ES-I3 (cell line): ENCODE data around the gene KRT6C.

ENCODE experiments used
- H3K36me3 ChIP-seq: 2 replicates; pipeline ENCODE4 v1.6.1; 2013; ENCODE audit warnings: mild to moderate bottlenecking, low read length, control low read depth, moderate library complexity; ENCODE audit not compliant: insufficient read depth
- H3K4me1 ChIP-seq: 2 replicates; pipeline ENCODE4 v1.6.1; 2013; ENCODE audit warnings: mild to moderate bottlenecking, control low read depth, low read length; ENCODE audit not compliant: insufficient read depth
- H3K9ac ChIP-seq: 2 replicates; pipeline ENCODE4 v1.6.1; 2013; ENCODE audit warnings: low read depth, mild to moderate bottlenecking, low read length, moderate library complexity
- H3K9me3 ChIP-seq: 2 replicates; pipeline ENCODE4 v1.6.1; 2013; ENCODE audit warnings: mild to moderate bottlenecking, low read length, moderate library complexity; ENCODE audit not compliant: control insufficient read depth, insufficient read depth

The KRT6C gene

DNA sequence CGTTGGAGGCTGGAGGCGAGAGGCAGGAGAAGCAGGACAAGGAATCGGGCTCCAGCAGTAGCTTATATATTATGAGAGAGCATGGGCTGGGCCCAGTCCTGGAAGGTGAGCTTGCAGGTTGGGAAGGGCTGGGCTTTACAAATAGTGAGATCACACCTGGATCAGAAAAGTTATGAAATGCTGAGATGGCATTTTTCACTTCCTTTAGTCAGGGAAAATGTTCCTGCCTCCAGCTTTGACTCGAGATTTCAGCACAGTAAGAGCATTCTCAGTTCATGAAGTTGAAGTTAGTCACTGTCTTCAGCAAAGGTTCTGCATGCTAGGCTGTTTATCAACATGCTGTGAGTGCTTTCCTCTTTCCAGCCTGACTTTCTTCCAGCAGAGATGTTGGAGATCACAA lies at the start of gene KRT6C:
KRT6C (minus strand) TSS at position 38 of the 400 bp plus-strand sequence. CDS start 68 bp downstream, outside the sequence.
- Histone ChIP-seq H3K9ac (no peak within 1 kb of the TSS), H3K9me3 (peaks cover 5% of the 10 kb centered on the region; the same call in 1 of the 2 replicates), H3K36me3 (no peaks in the 10 kb centered on the region), H3K4me1 (no peaks in the 10 kb centered on the region)

DNA sequence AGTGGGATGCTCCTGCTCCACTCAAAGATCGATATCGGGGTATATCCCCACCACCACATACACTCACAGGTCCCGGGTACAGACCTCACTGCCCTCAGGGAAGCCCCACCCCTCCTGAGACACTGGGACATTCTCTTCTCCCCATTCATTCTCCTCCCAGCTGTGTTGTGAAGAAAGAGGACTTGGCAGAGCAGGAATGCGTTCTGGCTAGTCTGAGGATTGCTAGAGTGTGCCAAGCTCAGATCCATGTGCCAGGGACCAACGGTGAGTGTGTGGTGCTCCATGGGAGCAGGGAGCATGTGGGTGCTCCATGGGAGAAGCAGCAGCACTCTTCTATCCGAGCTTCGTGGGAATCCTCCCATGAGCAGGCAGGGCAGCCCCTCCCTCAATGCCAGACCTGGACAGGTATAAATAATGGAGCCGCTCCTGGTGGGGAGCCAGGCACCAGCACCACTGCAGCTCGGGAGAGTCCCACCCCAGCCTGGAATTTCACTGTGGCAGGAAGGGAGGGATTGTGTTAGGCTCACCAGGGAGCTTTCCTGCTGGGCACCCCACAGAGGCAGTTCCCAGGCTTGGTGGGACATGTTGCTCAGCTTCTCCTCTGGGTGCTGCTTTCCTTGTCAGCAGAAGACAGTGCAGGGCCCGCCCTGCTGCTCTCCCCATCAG lies 48.9 kb upstream of the KRT6C start:
- Histone ChIP-seq H3K4me1 (peaks cover 8% of the 10 kb centered on the region; the same call in 1 of the 2 replicates), H3K9ac (no peak overlapping the region), H3K9me3 (no peaks in the 10 kb centered on the region), H3K36me3 (no peaks in the 10 kb centered on the region)

DNA sequence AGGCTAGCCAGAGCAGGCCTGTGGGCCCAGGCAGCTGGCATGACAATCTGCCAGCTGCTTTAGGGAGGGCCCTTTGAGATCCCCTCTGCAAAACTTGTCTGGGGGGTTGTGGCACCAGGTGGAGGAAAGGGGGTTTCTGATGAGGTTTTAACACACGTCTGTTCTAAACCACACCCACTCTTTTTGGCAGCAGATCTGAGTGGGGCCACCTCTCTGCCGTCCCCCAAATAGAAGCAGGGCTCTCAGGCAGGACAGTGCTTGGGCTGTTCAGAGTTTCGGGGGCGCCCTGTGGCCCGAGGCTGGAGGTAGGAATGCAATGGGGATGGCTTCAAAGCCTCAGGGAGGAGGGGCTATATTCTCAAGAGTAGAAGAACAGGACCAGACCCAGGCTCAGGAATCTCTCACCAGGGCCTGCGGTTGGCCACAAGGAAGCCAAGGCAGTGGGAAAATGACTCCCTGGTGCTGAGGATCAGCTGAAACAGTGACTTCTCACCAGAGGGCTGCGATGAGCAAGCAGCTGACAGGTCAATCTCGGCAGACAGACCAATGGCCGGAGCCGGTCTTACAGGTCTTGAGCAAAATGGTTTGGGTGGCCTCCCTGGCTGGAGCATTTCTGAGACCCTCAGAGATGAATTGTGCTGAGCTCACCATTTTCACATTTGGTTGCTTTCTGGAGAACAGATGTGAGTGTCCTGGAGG lies 48.1 kb upstream of the KRT6C start:
- no peaks in the 10 kb centered on the region for H3K36me3 ChIP-seq
- no peak overlapping the region for H3K9ac ChIP-seq
- H3K9me3 ChIP-seq, result no peaks in the 10 kb centered on the region
- H3K4me1 ChIP-seq, result peaks cover 8% of the 10 kb centered on the region; the same call in 1 of the 2 replicates

DNA sequence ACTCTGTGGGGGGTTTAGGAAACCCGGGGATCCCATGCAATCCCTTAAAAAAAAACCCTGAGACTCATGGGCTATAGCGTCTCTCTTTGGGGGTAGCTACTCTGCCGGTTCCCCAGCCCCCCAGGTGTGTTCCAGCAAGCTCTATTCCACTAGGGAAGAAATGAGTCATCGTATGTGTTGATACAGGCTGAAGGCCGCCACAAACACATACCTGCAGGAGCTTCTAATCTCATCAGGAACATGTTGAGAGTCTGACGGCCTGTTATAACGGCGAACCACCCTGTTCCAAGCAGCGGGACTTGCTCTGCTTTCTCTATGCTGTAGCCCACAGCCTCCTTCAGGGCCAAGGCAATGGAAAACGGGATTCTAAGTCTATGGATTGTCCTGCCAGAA lies 47.6 kb upstream of the KRT6C start:
- Histone ChIP-seq H3K9me3 (no peaks in the 10 kb centered on the region), H3K4me1 (peaks cover 8% of the 10 kb centered on the region; the same call in 1 of the 2 replicates), H3K9ac (no peak overlapping the region), H3K36me3 (no peaks in the 10 kb centered on the region)

DNA sequence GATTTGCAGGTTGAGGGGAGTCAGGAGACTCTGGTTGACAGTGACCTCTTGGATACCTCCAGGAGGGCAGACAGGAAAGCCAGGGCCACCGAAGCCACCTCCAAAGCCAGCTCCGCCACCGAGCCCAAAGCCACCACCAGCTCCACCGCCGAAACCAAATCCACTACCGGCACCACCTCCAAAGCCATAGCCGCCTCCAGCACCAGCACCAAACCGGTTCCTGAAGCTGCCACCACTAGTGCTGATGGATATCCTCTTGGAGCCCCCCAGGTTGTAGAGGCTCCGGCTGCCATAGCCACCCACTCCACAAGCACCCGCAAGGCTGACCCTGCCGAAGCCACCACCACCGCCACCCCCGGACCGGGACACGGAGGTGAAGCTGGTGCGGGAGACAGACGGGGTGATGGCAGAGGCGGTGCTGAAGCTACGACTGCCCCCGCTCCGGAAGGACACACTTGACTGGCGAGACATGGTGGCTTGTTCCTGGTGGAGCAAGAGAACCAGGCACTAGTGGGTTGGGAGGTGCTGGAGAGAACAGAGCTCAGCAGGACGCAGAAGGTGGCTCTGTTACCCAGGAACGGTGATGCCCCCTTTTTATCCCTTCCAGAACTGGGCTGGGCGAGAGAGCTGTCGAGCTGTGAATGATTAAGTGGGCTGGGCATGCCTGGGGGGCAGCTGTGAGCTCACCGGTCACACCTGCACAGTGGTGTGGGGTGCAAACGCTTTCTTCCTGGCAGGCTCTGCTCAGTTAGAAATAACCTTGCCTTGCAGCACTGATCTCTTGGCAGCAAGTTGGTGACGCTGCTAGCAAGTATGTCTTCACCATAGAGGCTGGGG lies 46.4 kb upstream of the KRT6C start, which contains the start of gene KRT5:
KRT5 (minus strand) TSS at position 569 of the 837 bp plus-strand sequence; CDS start at position 471, 98 bp downstream.
- Histone ChIP-seq H3K36me3 (no peaks in the 10 kb centered on the region), H3K4me1 (peaks cover 8% of the 10 kb centered on the region; the same call in 1 of the 2 replicates), H3K9ac (no peak within 1 kb of the TSS), H3K9me3 (no peaks in the 10 kb centered on the region)

DNA sequence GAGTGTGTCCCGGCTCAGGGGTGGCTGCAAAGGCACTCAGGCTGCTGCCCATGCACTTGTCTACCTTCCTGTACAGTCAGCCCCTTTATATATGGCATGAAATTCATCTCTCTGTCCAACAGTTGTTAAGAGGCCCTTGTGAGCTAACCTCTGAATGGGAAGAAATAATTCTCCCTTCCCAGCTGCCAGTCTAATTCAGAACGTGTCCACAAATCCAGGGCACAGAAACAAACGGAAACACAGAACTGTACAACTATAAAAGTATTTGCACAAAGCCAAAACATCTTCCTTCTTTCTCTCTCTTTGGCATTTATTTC lies 45.7 kb upstream of the KRT6C start:
- H3K4me1 ChIP-seq, result peaks cover 8% of the 10 kb centered on the region; the same call in 1 of the 2 replicates
- H3K9ac ChIP-seq, result no peak overlapping the region
- H3K36me3 ChIP-seq, result no peaks in the 10 kb centered on the region
- no peaks in the 10 kb centered on the region for H3K9me3 ChIP-seq

DNA sequence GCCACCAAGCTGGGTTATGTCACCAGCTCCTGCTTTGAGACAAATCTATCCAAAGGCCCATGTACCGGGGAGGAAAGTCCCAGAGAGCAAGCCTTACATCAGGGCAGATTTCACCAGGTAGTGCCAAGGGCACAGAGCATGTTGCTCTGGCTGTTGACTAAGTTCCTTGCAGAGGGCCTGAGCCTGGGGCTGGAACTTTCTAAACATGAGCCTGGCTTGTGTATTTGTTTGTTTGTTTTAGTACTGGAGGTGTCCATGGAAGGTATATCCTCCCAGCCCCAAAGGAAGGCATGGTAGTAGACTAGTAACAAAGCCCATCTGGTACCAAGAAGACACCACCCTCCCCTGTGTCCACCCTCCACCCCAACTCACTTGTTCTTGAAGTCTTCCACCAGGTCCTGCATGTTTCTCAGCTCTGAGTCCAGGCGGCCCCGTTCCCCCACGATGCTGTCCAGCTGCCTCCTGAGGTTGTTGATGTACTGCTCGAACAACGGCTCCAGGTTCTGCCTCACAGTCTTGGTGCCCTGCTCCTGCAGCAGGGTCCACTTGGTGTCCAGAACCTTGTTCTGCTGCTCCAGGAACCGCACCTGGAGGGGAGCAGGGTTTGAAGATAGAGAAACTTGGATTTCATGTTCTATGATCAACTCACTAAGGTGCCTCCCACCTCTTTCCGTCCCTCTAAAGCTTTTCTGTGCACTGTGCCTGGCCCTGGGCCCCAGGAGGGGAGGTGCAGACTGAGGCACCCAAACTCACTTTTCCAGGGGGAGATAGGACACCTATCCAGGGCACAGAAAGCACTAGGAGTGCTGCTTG lies 45.2 kb upstream of the KRT6C start:
- H3K9ac ChIP-seq, result no peak overlapping the region
- H3K4me1 ChIP-seq, result peaks cover 8% of the 10 kb centered on the region; the same call in 1 of the 2 replicates
- no peaks in the 10 kb centered on the region for H3K36me3 ChIP-seq
- H3K9me3 ChIP-seq, result no peaks in the 10 kb centered on the region

DNA sequence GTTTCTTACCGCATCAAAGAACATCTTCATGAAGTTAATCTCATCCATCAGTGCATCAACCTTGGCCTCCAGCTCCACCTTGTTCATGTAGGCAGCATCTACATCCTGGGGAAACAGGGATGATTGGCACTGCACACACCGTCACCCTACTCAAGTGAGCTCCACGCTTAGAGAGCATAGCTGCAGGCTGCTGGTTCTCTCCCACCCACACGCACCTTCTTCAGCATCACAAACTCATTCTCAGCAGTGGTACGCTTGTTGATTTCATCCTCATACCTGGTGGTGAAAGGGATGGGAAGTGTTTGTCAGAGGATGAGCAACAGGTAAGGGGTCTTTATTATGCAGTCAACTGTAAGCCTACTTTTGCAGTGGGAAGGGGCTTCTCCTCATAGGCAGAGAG lies 44.3 kb upstream of the KRT6C start:
- no peak overlapping the region for H3K9ac ChIP-seq
- no peaks in the 10 kb centered on the region for H3K9me3 ChIP-seq
- no peaks in the 10 kb centered on the region for H3K36me3 ChIP-seq
- H3K4me1 ChIP-seq, result peaks cover 8% of the 10 kb centered on the region; the same call in 1 of the 2 replicates

DNA sequence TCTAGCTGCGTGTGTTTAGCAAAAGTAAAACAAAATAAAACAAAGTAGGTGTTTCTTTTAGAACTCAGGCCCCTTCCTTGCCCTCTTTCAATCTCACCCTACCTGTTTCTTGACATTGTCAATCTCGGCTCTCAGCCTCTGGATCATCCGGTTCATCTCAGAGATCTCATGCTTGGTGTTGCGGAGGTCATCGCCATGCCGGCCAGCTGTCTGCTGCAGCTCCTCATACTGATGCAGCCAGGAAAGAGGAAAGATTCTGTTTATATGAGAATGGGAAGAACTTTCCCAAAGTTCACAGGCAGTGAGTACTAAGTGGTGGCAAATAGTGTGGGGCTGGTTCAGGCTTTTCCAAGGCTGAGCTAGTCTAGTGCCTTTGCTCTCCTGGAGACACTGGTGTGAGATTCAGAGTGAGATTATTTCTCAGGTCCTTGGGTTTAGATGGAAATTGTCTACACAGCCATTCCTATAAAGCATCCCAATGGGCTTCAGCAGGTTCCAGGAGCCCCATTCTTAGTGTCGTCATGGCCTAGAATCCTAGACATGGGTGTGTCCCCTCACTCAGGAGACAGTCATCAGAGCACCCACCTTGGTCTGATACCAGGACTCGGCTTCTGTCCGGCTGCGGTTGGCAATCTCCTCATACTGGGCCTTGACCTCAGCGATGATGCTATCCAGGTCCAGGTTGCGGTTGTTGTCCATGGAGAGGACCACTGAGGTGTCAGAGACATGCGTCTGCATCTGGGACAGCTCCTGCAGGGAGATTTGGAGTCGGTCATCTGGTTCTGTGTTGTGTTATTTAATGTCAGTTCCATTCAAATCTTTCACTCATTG lies 43.6 kb upstream of the KRT6C start:
- H3K4me1 ChIP-seq, result peaks cover 8% of the 10 kb centered on the region; the same call in 1 of the 2 replicates
- no peaks in the 10 kb centered on the region for H3K36me3 ChIP-seq
- H3K9ac ChIP-seq, result no peak overlapping the region
- no peaks in the 10 kb centered on the region for H3K9me3 ChIP-seq

DNA sequence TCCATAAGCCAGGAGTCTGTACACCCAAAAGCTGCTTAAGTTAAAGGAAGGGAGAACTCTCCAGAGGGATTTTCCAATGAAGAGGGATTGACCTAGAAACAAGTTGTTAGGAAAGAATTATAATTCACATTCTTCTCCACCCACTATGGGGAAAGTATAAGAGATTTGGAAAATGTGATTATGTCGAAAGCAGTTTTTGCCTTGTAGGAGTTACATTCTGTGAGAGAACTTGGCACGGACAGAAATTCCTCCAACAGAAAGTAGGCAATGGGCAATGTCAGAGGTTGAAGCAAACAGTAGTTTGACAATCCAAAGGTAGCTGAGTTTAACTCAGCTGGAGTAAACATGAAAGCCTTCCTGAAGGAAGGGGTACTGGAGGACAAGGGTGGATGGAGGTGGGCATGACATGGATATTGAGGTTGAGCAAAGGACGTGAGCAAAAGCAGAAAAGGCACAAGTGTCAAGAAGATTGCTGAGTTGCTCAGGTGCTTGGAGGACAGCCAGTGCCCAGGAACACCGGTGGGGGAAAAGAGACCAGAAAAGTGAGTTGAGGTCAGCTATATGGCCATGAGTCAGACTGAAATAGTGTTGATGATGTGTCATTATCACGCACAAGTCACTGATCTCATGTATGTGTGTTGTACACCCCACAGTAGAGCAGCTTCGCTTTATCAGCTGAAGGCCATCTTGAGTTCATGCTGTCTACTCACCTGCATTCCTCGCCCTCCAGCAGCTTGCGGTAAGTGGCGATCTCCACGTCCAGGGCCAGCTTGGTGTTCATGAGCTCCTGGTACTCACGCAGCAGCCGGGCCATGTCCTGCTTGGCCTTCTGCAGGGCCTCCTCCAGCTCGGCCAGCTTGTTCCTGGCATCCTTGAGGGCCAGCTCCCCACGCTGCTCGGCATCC lies 42.6 kb upstream of the KRT6C start:
- peaks cover 2% of the 10 kb centered on the region; the same call in 1 of the 2 replicates for H3K4me1 ChIP-seq
- H3K9me3 ChIP-seq, result no peaks in the 10 kb centered on the region
- no peak overlapping the region for H3K9ac ChIP-seq
- no peaks in the 10 kb centered on the region for H3K36me3 ChIP-seq

DNA sequence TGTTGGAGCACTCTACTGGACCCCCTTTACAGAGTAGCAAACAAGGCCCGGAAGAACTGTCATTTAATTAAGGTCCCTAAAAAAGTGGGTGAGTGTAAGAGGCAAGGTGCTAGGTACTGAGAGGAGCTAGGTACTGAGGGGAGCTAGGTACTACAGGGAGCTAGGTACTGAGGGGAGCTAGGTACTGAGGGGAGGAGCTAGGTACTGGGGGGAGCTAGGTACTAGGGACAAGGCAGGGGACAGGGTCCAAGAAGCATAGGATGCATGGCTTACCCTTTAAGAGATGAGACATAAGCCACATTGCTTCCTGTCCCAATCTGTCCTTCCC lies 41.7 kb upstream of the KRT6C start:
- no peak overlapping the region for H3K9ac ChIP-seq
- peaks cover 2% of the 10 kb centered on the region; the same call in 1 of the 2 replicates for H3K9me3 ChIP-seq
- no peaks in the 10 kb centered on the region for H3K36me3 ChIP-seq
- no peaks in the 10 kb centered on the region for H3K4me1 ChIP-seq

DNA sequence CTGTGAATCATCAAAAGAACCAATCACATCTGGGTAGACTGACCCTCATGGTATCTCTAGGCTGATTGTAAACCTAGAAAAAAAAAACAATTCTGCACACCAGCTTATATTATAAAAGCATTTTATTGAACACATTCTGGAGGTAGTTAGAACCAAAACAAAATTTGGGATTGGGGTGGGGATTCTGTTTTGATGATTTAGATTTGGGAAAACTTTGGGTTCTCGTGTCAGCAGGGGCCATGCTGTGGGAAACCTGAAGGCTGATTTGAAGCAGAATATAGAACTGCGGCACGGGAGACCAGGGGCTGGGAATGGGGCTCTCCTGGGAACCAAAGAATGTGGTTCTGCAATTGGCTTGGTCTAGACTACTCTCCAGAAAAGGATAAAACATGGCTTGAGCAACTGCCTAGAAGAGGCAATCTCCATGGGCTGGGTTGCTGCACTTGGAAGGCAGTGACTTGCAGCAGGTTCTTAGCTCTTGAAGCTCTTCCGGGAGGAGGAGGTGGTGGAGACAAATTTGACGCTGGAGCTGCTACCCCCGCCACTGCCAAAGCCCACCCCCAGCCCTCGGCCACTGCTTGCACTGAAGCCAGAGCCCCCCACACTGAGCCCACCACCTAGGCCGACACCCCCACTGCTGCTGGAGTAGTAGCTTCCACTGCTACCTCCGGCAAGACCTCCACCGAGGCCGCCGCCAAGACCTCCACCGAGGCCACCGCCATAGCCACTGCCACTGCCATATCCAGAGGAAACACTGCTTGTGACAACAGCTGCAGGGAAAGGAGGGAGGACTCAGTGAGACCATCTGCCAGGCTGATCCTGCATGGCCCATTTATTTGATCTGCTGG lies 41.1 kb upstream of the KRT6C start:
- no peaks in the 10 kb centered on the region for H3K36me3 ChIP-seq
- peaks cover 3% of the 10 kb centered on the region; the same call in 1 of the 2 replicates for H3K9me3 ChIP-seq
- no peak overlapping the region for H3K9ac ChIP-seq
- no peaks in the 10 kb centered on the region for H3K4me1 ChIP-seq
